Effector CD4-positive, alpha-beta T cell (primary cell): ENCODE data around the gene TBX15.

Source experiments
- DNase-seq: peaks from one replicate; pipeline ENCODE4 v3.0.0-alpha.2; 2020

Gene TBX15

DNA sequence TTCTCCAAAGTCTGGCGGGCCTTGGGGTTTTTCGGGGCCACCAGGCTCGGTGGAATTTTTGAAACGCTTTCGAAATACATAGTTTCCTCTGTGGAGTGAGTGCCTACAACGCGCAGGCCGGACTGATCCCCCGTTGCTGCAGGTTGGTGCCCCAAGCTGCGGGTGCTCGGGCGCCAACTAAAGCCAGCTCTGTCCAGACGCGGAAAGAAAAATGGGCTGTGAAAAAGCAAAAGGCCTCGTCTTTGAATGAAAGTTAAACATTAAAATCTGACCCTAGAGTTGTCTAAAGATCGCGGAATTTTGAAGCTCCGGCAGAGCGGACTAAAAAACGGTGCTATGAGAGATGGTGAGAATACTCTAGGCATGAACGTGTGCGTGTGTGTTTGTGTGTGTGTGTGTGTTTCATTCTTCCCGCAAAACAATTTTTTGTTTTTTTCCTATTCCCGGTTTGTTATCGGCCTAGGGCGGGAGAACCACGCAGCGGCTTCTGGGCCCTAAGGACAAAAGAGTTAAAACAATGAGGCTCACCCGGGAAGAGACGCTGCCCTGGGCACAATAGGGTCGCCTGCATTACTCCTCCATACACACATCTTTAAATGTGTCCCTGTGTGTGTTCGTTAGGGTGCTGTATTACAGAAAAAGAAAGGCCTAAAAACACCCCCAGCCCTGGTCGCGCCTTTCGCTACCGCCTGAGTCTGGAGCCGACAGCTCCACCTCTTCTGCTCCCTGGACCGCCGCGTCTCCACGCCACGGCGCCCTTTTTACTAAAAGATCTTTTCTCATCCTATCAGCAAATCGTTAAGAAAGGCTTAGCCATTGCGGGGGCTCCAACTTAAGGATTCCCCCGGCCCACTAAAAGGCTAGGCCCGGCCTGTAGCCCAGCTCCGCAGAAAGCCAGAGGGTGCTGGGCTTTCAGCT lies 3.2 kb downstream of the TBX15 start:
- DNase-seq, result no peak

DNA sequence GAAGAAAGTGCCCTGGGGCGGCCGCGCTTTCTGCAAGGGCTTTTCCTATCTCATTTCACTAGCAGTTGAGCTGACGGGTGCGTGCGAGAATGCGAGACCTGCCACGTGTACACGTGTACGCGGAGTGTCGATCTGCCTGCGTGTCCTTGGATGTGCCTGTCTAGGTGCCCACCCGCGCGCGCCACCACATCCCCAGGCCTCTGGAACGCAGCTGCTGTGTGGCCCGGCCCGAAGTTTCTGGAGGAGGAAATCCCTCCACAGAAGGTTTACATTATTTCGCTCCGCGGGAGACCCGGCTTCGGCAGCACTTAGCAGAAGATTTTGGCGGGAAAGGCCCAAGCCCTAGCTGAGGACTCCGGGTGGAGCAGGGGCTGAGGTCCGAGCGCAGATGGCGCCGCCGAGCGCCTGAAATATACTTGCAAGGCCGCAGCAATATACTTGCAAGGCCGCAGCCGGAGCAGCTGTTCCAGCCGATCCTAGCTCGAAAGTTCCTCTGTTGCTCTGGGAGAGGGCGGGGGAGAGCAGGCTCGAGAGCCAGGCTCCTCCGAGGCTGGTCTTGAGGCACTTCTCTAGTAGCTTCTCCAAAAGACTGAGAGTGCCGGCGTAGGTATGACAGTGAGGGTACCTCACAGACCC lies 3.9 kb downstream of the TBX15 start:
- no peak for DNase-seq

DNA sequence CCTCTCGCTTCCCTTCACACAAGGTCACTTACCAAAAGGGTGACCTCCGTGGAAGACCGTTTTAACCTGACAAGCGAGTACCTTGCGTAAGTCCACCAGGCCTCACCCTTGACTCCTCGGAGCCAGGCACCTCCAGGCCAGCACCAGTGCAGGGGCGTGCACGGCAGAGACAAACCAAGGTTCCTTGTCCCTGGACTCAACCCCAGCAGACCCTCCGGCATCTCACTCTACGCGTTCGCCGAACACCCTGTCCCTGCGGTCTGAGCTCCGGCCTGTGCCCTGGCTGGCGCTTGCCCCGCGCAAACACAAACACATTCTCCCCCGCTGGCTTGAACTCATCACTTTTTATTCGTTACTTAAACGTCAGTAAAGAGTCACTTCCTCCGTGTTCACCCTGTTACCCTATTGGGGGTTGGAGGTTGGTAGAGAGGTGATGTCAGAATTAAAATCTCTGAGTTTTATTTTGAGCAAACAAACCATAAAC lies 4.5 kb downstream of the TBX15 start:
- DNase-seq, result no peak

DNA sequence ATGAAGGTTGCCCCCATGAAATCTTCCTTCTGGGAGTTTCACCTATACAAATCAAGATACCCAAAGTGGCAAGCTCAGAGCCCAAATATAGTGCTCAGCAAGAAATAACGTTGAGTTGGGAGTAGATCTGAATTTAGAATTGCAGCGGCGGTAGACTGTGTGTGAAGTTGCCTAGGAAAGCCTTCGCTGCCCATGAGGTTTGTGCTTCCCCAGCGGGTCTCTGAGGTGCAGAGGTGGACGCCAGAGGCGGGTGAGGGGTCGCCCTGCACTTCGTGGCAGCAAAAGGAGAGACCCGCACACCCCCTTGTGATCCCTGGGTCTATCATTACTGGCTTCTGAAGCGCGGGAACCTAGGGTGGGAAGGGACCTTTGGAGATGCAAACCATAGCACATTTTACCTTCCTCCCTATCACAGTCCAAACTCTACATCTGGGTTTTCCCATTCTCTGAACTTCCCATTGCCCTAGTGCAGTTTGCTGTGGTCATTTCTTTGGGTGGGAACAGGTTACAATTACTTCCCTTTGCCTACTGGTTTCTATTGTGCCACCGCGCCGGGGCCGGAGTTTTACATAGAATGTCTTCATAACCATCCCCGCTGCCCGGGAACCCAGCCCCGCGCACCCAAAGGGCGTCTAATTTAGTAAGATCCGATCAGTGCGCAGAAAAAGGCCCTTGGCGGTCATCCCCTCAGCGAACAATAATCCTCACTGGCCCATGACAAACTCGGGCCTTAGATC lies 5.2 kb downstream of the TBX15 start:
- DNase-seq, result no peak

DNA sequence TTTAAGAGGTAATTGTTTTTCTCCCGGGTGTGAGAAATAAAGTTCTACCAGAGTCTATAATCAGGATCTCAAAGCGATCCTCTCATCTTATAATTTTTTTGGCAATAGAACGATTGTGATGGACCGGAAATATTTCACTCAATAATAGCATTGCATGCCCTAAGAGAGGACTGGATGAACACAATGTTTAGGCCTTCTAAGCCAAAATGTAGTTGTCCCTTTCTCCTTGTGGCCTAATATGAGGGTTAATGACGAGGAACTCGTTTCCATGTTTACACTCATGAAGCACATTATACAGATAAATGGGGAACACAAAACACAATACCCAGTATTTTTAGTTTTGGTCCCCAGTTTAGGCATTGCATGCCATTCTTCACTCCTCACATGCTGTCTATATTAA lies 5.9 kb downstream of the TBX15 start:
- no peak for DNase-seq

DNA sequence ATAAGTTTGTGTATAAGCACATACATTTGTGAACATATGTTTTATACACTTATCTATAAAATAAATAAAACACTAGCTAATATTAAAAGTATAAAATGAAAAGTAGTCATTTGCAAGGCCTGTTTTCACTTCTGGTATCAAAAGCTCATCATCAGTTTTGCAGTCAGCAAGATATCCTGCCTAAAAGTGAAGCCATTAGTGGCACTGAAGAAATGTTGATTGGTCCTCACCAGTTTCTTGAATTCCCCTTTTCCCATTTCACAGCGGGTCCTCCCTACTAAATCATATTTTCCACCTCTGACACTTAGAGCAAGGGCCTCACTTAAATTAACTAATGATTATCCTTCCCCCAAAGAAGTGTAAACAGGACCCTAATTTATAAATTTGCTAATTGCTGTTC lies 6.7 kb downstream of the TBX15 start:
- no peak for DNase-seq

DNA sequence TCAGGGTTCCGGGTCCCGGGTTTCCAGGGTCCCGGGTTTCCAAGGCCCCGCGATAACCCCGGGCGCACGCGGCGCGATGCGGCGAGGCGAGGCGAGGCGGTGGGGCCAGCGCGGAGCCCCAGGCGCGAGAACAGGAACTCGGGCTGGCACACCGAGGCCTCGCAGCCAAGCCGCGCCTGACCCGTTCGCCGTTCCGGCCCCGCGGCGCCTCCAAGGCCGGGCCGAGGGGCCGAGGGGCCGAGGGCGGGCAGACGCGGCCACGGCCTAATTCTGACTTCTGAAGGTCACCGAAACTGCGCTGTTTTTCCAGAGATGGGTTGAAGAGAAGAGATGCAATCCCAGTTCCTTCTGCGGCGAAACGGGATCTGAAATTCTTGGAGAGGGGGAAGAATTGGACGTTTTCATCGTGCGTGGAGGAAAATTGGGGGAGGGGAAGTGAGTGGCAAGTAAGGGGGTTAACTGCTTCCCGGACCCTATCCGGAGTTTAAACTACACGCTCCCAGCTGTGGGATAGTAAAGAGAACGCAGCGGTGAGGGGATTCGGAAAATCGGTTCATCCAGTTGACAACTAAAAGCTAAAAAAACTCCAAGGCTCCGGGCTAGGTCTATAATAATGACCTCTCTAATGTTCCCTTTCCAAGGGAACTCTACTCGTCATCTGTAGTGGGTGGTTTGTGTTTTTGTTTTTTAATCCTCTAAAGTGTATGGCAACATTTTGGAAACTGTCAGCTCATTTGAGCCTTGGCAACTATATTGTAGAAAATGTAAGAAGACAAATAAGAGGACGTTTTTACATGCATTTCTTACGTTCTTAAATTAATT lies 8.2 kb downstream of the TBX15 start:
- no peak for DNase-seq

DNA sequence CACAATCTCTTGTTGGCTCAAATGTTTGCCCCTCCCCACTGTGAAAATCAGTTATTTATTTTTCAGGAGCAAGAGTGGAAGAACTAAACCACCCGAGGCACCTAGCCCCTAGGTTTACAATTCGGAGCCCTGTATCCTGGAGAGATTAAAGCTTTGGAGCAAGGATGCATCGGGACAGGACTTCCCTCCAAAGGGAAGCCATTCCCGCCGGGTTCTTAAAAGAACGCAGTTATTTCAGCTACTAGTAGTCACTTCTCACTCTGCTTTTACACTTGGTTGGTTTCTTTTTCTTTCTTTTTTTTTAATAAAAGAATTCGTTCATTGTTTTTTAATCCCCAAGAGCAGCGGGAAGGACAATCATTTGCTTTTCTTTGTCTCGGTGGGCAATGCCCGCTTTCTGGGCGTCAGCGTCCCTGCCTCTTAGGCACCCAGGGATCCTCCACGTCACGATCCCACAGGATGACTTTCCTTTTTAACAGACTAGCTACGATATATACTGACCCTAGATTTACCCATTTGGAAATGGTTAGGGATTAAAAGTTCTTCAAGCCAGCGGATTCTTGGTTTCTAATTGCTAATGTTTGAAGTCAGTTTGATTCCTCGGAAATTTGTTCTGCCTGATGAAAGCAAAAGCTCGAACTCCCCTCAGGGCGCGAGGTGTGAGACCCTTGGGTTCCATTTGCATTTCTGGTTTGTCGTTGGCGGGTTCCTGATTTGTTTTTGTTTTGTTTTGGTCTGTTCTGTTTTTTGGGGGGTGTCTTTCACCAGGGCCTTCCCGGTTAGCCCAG lies 9.0 kb downstream of the TBX15 start:
- no peak for DNase-seq

DNA sequence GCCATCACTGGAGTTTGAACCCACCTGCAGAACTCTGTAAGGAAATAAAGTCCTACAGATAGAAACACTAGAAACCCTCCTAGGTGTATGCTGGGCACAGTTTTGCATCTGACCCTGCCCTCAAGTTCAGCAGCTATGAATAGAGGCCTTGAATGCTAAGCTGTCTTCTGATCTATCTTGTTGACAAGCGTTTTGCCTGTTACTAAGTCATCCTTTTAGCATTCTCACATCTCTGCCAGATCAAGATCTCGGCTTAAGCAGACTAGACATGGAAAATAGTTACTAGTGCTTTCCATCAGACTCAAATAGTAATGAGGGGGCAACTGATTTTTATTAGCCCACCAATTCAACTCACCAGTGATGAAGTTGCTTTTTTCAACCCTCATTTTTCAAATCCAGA lies 10.5 kb downstream of the TBX15 start:
- no peak for DNase-seq

DNA sequence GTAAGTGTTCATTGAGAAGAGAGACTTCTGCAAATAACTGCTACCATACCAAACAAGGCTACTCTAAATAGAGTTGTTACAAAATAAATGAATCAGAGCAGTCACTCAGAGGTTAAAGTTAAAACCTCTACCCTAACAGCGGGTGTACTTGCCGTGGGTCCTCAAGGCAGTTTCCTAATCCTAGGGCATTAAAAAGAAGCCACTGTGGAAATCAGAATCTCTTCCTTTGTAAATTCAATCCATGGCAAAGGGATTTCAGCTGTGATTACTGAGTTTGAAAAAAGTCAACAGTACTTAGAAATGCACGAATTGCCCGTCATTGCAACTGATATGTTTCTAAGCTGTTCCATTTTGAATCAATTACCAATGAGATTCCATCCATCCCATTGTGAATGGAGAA lies 13.5 kb downstream of the TBX15 start:
- DNase-seq, result no peak

DNA sequence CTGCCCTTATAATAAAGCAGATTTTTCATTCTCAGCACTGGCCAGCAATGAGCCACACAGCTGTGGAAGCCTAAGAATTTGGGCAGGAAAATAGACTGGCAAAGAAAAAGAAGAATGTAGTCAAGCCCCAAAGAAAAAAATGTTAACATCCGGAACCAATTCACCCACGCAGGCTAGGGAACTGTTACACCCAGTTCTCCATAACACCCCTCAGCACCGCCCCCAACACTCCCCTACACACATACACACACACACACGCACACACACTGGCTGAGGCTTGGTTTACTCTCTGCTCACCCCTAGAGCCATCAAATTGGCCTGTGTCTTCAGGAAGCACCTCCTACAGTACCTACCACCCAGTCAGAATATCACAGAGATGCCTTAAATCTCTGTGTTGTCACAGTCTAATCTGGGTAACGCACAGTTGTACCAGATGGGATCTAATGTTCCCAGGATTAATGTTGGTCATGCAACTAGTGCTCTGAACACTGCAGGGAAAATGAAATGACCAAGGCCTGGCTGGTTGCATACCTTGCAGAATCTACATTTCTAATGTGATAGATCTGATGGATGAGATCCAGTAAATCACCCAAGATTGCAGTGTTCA lies 14.5 kb downstream of the TBX15 start:
- DNase-seq, result no peak

DNA sequence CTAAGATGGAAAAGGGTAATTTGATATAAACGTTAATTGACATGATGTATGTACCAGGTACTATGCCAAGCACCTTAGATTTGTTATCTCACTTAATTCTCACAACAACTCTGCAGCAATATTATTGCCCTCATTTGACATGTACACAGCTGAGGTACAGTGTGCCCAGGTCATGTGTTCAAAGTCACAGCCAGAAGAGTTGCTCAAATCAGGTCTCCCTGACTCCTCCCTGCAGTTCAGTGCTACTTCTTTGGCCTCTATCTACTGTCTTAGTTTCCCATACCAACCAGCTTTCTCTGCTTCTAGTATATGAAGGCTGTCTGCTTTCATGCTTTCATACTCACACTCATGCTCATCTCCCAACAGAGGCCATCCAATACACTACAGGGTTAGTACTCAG lies 15.1 kb downstream of the TBX15 start:
- no peak for DNase-seq

DNA sequence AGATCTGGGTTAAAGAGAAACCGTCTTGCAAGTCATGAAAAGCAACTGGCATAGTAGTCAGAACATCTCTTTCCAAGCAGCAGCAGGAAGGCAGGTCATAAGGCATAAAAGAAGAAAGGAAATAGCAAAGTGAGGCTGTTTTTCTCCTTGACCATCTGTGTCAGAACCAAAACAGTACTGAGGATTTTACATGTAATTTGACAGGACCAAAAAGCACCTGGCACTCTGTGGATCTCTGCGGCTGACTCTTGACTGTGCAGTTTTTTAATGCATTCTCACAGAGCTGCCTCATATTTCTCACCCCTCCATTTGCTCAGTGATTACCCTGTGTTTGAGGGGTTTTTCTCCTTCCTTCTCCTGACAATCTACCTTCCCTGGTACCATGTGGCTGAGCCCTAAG lies 17.7 kb downstream of the TBX15 start:
- no peak for DNase-seq

DNA sequence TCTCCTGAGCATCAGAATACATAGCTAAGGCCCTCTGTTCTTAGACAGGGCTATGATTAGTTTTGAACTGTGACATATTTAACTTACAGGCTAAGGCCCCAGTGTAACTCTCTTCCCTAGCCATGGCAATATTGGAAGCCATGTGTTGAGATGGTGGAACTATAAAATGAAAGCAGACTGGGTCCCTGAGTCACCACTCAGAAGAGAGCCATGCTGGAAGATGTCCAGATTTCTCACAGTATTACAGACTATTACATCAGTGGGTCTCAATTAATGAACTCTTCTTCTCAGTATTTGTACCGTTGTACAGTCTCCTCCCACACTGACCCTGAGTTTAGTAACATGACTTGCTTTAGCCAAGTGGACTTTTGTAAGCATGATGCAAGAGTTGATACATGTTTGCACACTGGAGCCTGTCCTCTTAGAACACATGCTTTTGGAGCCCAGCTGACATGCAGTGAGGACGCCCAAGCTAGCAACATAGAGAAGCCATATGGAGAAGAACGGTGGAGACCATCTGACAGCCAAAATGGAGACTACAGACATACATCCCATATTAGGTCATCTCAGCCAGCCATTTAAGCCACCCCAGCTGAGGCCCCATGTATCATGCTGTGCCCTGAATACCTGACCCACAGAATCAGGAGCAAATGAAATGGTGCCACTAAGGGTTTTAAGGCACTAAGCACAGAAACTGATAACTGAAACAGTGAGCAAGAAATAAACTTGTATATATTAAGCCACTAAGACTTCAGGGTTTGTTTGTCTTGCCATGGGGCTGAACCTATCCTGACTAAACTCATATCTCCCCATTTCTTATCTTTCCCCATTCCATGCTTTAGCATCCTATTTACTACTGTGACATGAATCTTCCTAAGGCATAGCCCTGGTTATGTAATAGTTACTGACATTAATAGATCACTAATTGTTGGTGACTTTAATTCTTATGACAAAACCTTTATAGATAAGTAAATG lies 24.4 kb downstream of the TBX15 start:
- DNase-seq, result no peak

DNA sequence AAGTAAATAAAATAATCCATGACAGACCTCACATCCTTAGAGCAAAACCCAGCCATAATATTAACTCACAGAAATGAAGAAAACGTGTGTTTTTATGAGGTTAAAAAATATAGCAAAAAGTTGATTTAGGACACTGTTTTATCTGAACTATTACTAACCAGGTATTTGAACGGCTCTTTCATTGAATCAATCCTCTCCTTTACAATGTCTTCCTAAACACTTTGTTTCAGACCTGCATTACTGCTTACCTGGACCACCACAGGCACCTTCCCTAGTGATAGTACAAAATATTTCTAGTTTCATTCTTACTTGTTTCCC lies 25.0 kb downstream of the TBX15 start:
- no peak for DNase-seq

DNA sequence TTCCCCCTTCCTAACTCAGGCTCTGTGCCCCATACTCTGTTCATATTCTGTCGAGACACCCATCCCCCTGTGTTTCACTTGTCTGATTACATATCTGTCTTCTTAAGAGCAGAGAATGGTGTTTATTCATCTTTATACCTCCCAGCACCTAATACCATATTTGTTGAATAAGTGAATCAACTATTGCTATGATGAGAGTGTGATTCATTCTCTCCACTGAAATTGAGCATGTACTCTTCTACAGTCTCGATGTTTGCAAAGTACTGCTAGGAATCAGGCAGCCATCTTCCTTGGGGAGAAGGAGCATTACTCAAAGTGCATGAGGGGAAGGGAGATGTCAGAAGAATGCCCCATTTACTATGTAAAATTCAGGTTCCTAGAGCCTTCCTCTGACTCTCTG lies 27.0 kb downstream of the TBX15 start:
- no peak for DNase-seq

DNA sequence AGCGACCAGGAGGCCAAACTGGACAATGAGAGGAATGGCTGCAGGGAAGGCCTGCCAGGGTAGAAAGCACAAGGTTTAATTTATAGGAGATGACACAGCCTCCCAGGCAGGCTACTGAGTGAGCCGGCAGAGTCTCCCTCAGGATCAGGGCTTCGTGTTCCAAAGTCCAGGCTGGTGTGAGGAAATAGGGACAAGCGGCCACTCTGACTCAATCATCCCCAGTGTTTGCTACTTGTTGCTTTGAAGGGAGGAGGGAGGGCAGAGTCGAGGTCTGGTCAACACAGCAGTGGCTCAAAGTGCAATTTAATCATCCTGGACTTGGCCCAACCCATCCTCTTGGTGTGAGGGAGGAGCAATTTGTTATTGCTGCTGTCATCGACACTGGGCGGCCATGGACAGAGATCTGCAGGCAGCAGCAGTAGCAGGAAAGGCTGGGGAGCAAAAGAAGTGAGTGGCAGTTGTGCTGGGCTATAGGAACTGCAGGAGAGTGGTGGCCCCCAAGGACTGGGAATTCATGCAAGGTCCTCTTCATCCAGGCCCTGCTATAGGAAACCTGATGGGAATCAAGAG lies 27.5 kb downstream of the TBX15 start:
- DNase-seq, result no peak

DNA sequence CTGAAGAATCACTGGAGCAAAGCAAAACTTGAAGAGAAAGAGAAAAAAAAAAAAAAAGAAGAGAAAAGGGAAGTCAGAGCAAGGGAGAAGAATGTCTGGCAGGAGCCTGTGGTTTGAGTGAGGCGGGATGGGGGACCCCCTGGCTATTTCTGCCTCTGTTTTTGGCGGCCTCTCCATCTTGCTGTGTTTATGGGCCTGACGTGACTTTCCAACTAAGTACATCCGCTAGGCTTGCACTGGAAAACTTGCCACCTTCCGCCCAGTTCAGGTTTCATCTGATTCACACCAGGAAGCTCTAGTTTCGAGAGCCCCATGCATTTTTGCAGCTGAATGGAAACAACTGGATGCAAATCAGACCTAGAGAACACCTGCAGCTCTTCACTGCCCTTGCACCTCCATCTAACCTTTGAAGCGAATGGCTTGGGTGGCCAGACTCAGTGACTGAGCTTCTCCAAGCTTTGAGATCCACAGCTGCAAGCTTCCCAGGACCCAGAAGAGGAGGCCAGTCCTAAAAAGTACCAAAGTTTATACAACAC lies 28.0 kb downstream of the TBX15 start:
- DNase-seq, result no peak

DNA sequence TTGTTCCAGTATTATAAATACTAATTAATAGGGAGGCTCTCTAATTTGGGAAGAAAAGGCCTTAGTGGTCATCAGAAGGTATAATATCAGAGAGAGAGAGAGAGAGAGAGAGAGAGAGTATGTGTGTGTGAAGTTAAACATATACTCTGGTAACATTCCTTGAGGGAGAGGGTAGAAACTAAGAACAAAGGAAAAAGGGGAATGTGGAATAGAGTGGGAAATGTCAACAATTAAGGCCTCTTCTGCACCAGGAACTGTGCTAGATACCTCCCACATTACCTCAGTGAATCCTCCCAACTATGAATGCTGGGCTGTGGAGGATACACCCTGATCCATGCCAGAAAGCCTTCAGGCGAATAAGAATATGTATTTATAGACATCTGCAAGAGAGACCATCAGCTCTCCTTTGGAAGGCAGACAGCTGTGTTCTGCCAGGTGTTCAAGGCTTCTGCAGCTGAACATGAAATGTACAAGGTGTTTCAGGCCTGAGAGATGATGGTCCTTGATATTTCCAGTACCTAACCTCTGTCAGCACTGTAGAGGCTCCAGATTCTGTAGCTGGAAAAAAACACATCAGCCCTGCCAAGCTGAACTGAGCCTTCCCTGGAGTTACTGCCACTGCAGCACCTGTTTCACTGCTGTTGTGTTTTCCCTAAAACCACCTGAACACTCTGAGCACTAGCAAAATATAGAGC lies 29.1 kb downstream of the TBX15 start:
- no peak for DNase-seq
